HG03060 (cell line): ENCODE results near the gene TMEM187.
"Not testable (repeated sequence)": the region's sequence is repeated elsewhere in the genome, so short reads cannot be mapped to it uniquely, and the experiment has no call there.

ENCODE experiments used
- ATAC-seq: cut with Tn5 transposase; IDR thresholded peaks from one replicate; pipeline ENCODE4 v1.9.1; 2021; ENCODE audit warnings: low read depth, moderate number of reproducible peaks; ENCODE audit not compliant: unreplicated experiment

Gene TMEM187

GRCh38 chrX:153969904-153970356 lies 2.6 kb upstream of the TMEM187 start:
- no peak for ATAC-seq

GRCh38 chrX:153970357-153971123 lies 2.0 kb upstream of the TMEM187 start:
- no peak for ATAC-seq

GRCh38 chrX:153971124-153971449 lies 1.5 kb upstream of the TMEM187 start:
- ATAC-seq = no peak

- ATAC-seq = no peak
Observed at GRCh38 chrX:153971450-153972367, 845 bp upstream of the TMEM187 start, which contains the start of gene HCFC1. HCFC1 (minus strand) TSS chrX:153971818; CDS start chrX:153970840, 978 bp downstream.

- ATAC-seq = no peak
Observed at GRCh38 chrX:153973127-153974002, 811 bp downstream of the TMEM187 start.

- no peak for ATAC-seq
Observed at GRCh38 chrX:153974003-153974725, 1.6 kb downstream of the TMEM187 start.

GRCh38 chrX:153974726-153975286 lies 2.3 kb downstream of the TMEM187 start:
- ATAC-seq = no peak

GRCh38 chrX:153980394-153980793 lies 7.8 kb downstream of the TMEM187 start:
- not testable (repeated sequence) for ATAC-seq

- ATAC-seq = no peak
Observed at GRCh38 chrX:153981231-153981630, 8.7 kb downstream of the TMEM187 start.

GRCh38 chrX:153981771-153982533 lies 9.4 kb downstream of the TMEM187 start:
- no peak for ATAC-seq

GRCh38 chrX:153983321-153983801 lies 10.8 kb downstream of the TMEM187 start:
- ATAC-seq = no peak

GRCh38 chrX:153984351-153985178 lies 12.0 kb downstream of the TMEM187 start:
- no peak for ATAC-seq

- ATAC-seq = no peak
Observed at GRCh38 chrX:153988493-153988892, 15.9 kb downstream of the TMEM187 start.

GRCh38 chrX:153989973-153990655 lies 17.6 kb downstream of the TMEM187 start:
- ATAC-seq = no peak

GRCh38 chrX:153991013-153991580 lies 18.5 kb downstream of the TMEM187 start:
- ATAC-seq = no peak

- ATAC-seq = no peak
Observed at GRCh38 chrX:153992180-153992579, 19.6 kb downstream of the TMEM187 start.

- ATAC-seq = no peak
Observed at GRCh38 chrX:153993079-153993478, 20.5 kb downstream of the TMEM187 start.
